ENCODE measurements around the gene LAMA3.
A peak's percentile ranks its signal among the peaks of the same experiment; 100 is the strongest.

The LAMA3 gene

DNA sequence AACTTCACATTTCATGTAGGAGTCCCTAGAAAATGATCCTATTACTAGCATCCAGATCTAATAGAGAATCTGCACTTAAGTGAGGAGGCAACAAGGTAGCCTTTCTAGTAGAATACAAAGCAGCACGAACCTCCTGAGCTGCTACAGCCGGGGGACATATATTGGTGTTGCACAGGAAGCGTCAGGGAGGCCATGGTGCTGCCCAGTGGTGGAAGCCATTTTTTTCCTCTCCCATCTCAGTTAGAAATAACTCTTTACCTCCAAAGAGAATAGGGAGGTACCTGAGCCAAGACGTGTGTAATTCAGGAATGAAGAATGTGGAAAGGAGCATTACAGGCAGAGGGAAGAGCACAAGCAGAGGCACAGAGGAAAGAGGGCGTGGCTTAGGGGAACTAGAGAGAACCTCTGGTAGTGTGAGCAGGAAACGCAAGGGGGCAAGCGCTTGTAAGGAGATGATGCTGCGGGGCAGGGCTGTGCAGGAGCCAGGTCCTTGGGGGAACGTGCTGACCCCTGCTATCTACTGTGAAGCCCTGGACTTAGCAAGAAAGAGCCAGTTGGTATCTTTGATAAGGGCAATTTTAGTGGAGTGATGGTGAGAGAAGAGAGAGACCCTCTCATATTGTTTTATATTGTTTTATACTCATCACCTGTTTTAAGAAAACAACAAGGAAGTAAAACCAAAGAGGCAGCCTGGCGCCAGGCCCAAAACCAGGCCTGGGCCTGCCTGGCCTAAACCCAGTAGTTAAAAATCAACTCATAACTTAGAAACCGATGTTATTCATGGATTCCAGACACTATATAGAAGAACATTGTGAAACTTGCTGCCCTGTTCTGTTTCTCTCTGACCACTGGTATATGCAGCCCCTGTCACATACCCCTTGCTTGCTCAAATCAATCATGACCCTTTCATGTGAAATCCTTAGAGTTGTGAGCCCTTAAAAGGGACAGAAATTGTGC, 275.3 kb downstream of the LAMA3 start:
- DNase-seq (ENCODE audit: low read depth), result peak; percentile 52
- no peak for TF ChIP-seq CTCF (IDR thresholded peaks at IDR 0.05; ENCODE audit: insufficient read depth, low read depth, low read length, missing control alignments)
- no peak overlapping the region for H3K4me3 ChIP-seq (ENCODE audit: low read depth, low read length)

GRCh38 chr18:23966909-23967308, 277.7 kb downstream of the LAMA3 start:
- no peak for DNase-seq (ENCODE audit: low read depth)
- no peak for TF ChIP-seq CTCF (IDR thresholded peaks at IDR 0.05; ENCODE audit: insufficient read depth, low read depth, low read length, missing control alignments)

DNA sequence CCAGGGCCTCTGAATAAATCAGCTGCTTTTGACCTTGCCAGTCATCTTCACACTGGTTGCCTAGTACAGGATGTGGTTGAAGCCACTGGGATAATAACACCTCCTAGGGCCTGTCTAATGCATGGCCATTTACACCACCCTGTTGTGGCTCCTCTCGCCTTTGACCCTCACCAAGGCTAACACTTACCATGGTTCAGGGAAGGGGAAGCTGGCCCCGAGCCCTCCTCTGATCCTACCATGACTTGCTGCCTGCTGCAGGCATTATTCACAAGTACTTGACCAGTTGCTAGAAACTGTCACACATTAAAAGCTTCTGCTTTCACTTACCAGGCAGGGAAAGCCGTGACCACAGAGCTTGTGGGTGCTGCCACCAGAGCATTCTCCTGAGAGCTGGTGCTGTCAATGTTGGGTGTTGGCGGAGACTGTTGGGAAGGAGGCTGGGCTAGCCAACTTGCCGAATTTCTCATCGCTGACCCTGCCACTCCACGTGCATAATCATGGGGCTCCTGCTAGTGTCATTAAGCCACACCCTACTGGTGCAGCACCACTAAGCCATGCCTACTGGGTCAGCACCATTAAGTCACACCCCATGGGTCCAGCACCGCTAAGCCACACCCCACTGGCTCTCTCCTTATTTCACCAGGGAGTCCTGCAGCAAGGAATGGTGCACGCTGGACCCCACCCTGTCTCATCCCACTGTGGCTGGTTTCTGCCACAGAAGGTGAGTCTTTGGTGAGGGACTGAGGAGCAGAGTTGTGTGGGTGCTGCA, 278.3 kb downstream of the LAMA3 start:
- peak; percentile 63 for DNase-seq (ENCODE audit: low read depth)
- no peak overlapping the region for H3K4me3 ChIP-seq (ENCODE audit: low read depth, low read length)
- TF ChIP-seq CTCF (IDR thresholded peaks at IDR 0.05; ENCODE audit: insufficient read depth, low read depth, low read length, missing control alignments), result no peak

More at GRCh38 chr18:23966909-23967308, 277.7 kb downstream of the LAMA3 start:
- H3K4me3 ChIP-seq (ENCODE audit: low read depth, low read length), result no peak overlapping the region

DNA sequence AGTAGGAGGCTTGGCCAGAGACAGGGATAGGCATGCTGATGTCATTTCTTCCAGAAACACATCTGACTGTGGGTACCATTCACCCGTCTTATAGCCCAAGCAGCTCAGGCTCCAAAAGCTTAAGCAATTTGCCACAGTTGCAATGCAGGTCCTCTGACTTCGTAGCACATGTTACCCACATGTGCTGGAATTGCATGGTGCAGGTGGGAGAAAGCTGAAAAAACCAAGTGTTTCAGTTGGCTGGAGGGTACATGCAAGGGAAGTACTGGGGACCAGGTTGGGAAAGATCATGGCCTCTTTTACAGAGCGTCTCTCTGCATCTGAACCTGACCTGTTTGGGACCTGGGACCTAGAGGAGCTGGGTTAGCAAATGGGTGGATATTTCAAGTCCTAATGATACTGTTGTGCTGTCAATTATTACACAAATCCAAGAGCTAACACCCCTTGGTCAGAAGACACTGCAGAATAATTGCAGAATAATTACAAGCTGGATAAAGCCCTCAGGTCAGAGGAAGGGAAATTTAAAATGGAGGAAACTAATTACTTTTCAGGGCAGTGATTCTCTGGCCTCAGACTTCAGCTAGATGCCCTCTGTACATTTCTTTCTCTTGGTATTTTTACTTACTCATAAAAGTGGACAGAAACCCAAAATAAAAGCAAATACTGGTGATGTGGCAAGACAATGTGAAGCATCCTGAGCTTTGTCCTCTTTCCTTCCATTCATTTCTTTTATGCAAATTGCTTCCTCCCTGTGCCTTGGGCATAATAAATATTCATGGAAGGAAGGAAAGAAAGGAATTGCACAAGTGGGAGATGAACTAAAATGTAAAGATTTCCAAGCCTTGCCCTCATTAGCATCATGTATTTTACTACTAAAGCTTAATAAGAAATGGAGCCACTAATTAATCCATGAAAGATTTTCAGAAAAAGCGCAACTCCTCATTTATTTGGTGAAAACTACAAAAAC, 279.7 kb downstream of the LAMA3 start:
- DNase-seq (ENCODE audit: low read depth), result no peak
- H3K4me3 ChIP-seq (ENCODE audit: low read depth, low read length), result no peak overlapping the region
- no peak for TF ChIP-seq CTCF (IDR thresholded peaks at IDR 0.05; ENCODE audit: insufficient read depth, low read depth, low read length, missing control alignments)

GRCh38 chr18:23969664-23970063, 280.4 kb downstream of the LAMA3 start:
- H3K4me3 ChIP-seq (ENCODE audit: low read depth, low read length), result no peak overlapping the region
- no peak for DNase-seq (ENCODE audit: low read depth)
- no peak for TF ChIP-seq CTCF (IDR thresholded peaks at IDR 0.05; ENCODE audit: insufficient read depth, low read depth, low read length, missing control alignments)

Measured in GM12865 (cell line).